Adrenal gland (tissue), 12 donors: ENCODE measurements around the gene NBPF6. TPM values are rescaled to one million over a fixed set of nuclear protein-coding genes. Genes with fewer than 3 reads are reported as not detected.
A peak's percentile ranks its signal among the peaks of the same experiment; 100 is the strongest.
"Not testable (repeated sequence)": the region's sequence is repeated elsewhere in the genome, so short reads cannot be mapped to it uniquely, and the experiment has no call there.

Experiments used
- DNase-seq, 7 donors: peaks; one replicate each; pipeline ENCODE4 v3.0.0-alpha.2; 2019 to 2020
- H3K27ac ChIP-seq, 5 donors: fragments of 200-600 bp; sonication (generic) in 4 of 5; 1 replicate in 3 of 5; 2 replicates in 2 of 5; pipeline versions ENCODE4 v1.5.1 to v1.8.0; 2016 to 2020; ENCODE audit warnings: mild to moderate bottlenecking in 1 of 5
- H3K27me3 ChIP-seq: fragments of 200-600 bp; 2 replicates; pipeline ENCODE4 v1.8.0; 2021
- H3K36me3 ChIP-seq, 2 donors: fragments of 200-600 bp; replicated peaks in 1 of 2; 1 replicate in 1 of 2; 2 replicates in 1 of 2; pipeline versions ENCODE4 v1.5.1 to v1.8.0; 2018 to 2022
- H3K4me1 ChIP-seq, 2 donors: fragments of 200-600 bp; replicated peaks in 1 of 2; 1 replicate in 1 of 2; 2 replicates in 1 of 2; pipeline versions ENCODE4 v1.5.1 to v1.8.0; 2018 to 2021
- H3K4me3 ChIP-seq, 4 donors: fragments of 200-600 bp; sonication (generic) in 3 of 4; one replicate each; pipeline ENCODE4 v1.5.1; 2016 to 2018
- H3K9me3 ChIP-seq, 3 donors: fragments of 200-600 bp; sonication (generic) in 1 of 3; replicated peaks in 1 of 3; 1 replicate in 2 of 3; 2 replicates in 1 of 3; pipeline versions ENCODE4 v1.5.1 to v1.8.0; 2016 to 2021
- POLR2A ChIP-seq, 2 donors: fragments of 450-650 bp; IDR thresholded peaks; one replicate each; pipeline ENCODE4 v1.6.1; 2017; ENCODE audit warnings: antibody characterized with exemption in 2 of 2, mild to moderate bottlenecking in 2 of 2, moderate library complexity in 1 of 2
- whole genome bisulfite sequencing, 4 donors: extraction: QIAGEN DNeasy Blood & Tissue Kit in 2 of 4; methylation state at CpG; one replicate each; pipeline versions ENCODE4 v1.1.5 to v1.1.7; 2013 to 2017; 5-methylcytosine and 5-hydroxymethylcytosine counted together
- intact Hi-C, 2 donors: fragments of 100-400 bp; cut with DNase I; formaldehyde crosslinking; loops; one replicate each; pipeline versions ENCODE4 v1.14.1 to v1.15.0; 2022 to 2023
- polyA plus RNA-seq, 3 donors: library from polyadenylated mRNA; stranded (reverse); fragments of 200-250 nt in 2 of 3; fragments of 350-450 nt in 1 of 3; fragmentation: Illumina TruSeq in 1 of 3; extraction: RNeasy Lipid Tissue Mini Kit (QIAGEN cat#74804) in 1 of 3; gene quantifications; one replicate each; pipeline ENCODE4 v1.2.3, GENCODE V29; 2013 to 2014
- total RNA-seq, 9 donors: library from RNA; depleted of rRNA in 4 of 9; stranded (reverse); fragments of >200 nt in 4 of 9; fragments of 120-200 nt in 1 of 9; fragmentation: NEBNext Ultra II Directional in 1 of 9; extraction: Animal tissue kit (Norgen Biotek cat#: 25700) in 1 of 9; gene quantifications; one replicate each; pipeline versions ENCODE4 v1.1.0 to v1.2.4, GENCODE V29; 2013 to 2023
- TF ChIP-seq, protein P1 (sequence below), 6 experiments: fragments of 450-650 bp in 4 of 6; fragments of 200-600 bp in 2 of 6; sonication (generic) in 1 of 6; IDR thresholded peaks; 1 replicate in 5 of 6; 2 replicates in 1 of 6; pipeline versions ENCODE4 v1.5.1 to v1.8.0; 2016 to 2021; ENCODE audit warnings: antibody characterized with exemption in 6 of 6, mild to moderate bottlenecking in 2 of 6, moderate library complexity in 1 of 6
- donor health status: healthy with polysubstance abuse.
- donor health status: Bipolar disorder and iron deficiency.
- donor health status: DM: yes; HTN: yes; CAD: no.
- donor health status: DM: no; HTN: no; CAD: no.
- donor health status: DM: no; HTN: no; CAD: no.
- donor health status: DM: yes; HTN: yes; CAD: no.

Gene NBPF6
- total and polyA plus RNA-seq, 12 donors, result 0.14 TPM; not detected in 11

DNA sequence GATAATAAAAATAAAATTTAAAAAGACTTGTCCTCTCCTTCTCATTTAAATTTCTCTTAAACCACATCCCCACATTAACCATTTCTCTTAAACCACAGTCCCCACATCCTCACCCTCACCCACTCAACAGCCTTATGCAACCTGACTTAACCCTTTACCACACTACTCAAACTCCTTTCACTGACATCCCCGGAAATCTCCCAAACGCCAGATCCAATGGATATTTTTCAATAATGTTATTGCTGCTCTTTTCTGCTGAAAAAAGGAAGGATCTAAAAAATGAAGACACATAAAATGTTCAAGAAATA, 55.6 kb downstream of the NBPF6 start:
- Histone ChIP-seq H3K4me3 (no peak overlapping the region), H3K27me3 (no peaks in the 10 kb centered on the region), H3K4me1 (no peaks in the 10 kb centered on the region), H3K36me3 (no peaks in the 10 kb centered on the region), H3K9me3 (no peaks in the 10 kb centered on the region), H3K27ac (no peak overlapping the region)
- WGBS, 4 donors, result 70 to 75% (median 74%) methylated on average over 2 of the region's 2 CpGs
- no peak for DNase-seq
- TF ChIP-seq, protein P1, sequence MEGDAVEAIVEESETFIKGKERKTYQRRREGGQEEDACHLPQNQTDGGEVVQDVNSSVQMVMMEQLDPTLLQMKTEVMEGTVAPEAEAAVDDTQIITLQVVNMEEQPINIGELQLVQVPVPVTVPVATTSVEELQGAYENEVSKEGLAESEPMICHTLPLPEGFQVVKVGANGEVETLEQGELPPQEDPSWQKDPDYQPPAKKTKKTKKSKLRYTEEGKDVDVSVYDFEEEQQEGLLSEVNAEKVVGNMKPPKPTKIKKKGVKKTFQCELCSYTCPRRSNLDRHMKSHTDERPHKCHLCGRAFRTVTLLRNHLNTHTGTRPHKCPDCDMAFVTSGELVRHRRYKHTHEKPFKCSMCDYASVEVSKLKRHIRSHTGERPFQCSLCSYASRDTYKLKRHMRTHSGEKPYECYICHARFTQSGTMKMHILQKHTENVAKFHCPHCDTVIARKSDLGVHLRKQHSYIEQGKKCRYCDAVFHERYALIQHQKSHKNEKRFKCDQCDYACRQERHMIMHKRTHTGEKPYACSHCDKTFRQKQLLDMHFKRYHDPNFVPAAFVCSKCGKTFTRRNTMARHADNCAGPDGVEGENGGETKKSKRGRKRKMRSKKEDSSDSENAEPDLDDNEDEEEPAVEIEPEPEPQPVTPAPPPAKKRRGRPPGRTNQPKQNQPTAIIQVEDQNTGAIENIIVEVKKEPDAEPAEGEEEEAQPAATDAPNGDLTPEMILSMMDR (IDR thresholded peaks at IDR 0.05), result no peak
- no peak for TF ChIP-seq POLR2A (IDR thresholded peaks at IDR 0.05)
- intact Hi-C loops, result no loop called here

GRCh38 chr1:108511764-108512163, 61.6 kb downstream of the NBPF6 start:
- no peak for TF ChIP-seq POLR2A (IDR thresholded peaks at IDR 0.05)
- TF ChIP-seq, protein P1 (IDR thresholded peaks at IDR 0.05), result no peak
- H3K27ac ChIP-seq, result no peak overlapping the region
- H3K9me3 ChIP-seq, result no peaks in the 10 kb centered on the region
- intact Hi-C loops, result loop anchor here (5.0 to 10.0 kb wide), 2 partner anchors 53 to 136 kb away; partner anchors contain the start of gene EEIG2 (in 1 of the 2)
- H3K36me3 ChIP-seq, result no peaks in the 10 kb centered on the region
- H3K4me1 ChIP-seq, result no peaks in the 10 kb centered on the region
- no peak for DNase-seq
- H3K4me3 ChIP-seq, result no peak overlapping the region
- 50 to 55% (median 53%) methylated on average over 3 of the region's 3 CpGs for WGBS, 4 donors
- H3K27me3 ChIP-seq, result no peaks in the 10 kb centered on the region

DNA sequence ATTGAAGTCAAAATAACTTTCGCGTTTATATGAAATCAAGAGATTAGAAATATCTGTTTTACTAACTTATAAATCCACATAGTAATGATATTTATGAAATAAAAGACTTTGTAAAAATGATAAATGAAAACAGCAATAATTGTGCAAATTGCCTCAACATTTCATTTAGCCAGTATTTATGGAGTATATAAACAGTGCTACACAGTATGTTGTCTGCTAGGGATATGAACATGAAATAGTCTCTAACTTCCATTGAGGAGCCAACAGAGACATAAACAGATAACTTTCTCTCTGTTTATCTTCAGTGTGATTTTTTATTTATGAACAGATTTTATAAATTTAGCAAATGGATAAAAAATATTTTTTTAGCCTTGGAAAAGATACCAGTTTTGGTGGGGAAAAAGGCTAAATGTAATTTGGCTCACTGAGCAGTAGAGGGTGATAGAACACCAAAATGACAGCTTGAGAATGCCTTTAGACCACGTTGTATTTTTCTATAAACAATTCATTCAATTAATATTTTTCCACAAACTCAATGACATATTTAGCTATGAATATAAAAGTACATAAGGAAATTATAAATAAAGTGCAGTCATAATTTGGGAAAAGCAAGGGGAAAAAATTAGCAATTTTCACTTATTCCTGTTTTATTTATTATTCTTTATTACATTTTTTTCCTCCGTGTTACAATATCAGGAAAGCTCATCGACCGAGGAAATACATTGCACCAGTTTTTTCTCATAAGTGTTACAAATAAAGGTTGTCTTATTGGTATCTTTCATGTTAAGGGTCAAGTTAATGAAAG, 62.3 kb downstream of the NBPF6 start:
- no peaks in the 10 kb centered on the region for H3K9me3 ChIP-seq
- intact Hi-C loops, result loop anchor here (5.0 to 10.0 kb wide), 2 partner anchors 52 to 135 kb away; partner anchors contain the start of gene EEIG2 (in 1 of the 2)
- H3K4me3 ChIP-seq, result no peak overlapping the region
- 51 to 65% (median 58%) methylated on average over 6 of the region's 6 CpGs for WGBS, 4 donors
- DNase-seq, result no peak
- H3K36me3 ChIP-seq, result no peaks in the 10 kb centered on the region
- no peak overlapping the region for H3K27ac ChIP-seq
- H3K27me3 ChIP-seq, result no peaks in the 10 kb centered on the region
- no peaks in the 10 kb centered on the region for H3K4me1 ChIP-seq
- TF ChIP-seq POLR2A (IDR thresholded peaks at IDR 0.05), result no peak
- TF ChIP-seq, protein P1 (IDR thresholded peaks at IDR 0.05), result peak; percentile 48 to 93 (median 85)

DNA sequence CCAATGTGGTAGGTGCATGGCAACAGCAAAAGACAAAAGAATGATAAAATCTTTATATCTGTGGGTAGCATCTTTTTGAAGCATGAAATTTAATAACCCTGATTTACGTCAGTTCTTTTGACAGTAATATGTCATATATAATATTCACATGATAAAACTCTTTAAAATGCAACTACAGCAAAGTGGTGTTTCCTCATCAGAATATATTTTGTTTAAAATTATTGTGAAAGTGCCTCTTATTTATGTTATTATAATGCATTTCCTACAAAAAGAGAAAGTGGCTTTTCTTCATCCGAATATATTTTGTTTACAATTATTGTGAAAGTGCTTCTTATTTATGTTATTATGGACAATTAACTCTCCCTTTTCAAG, 62.9 kb downstream of the NBPF6 start:
- DNase-seq, result no peak
- H3K27ac ChIP-seq, result no peak overlapping the region
- WGBS, 4 donors, result 41 to 54% (median 47%) methylated on average over 2 of the region's 2 CpGs
- no peaks in the 10 kb centered on the region for H3K9me3 ChIP-seq
- intact Hi-C loops, result loop anchor here (5.0 to 10.0 kb wide), 2 partner anchors 52 to 134 kb away; partner anchors contain the start of gene EEIG2 (in 1 of the 2)
- H3K27me3 ChIP-seq, result no peaks in the 10 kb centered on the region
- H3K36me3 ChIP-seq, result no peaks in the 10 kb centered on the region
- no peak for TF ChIP-seq POLR2A (IDR thresholded peaks at IDR 0.05)
- TF ChIP-seq, protein P1 (IDR thresholded peaks at IDR 0.05), result no peak
- H3K4me1 ChIP-seq, result no peaks in the 10 kb centered on the region
- H3K4me3 ChIP-seq, result no peak overlapping the region

- not testable (repeated sequence) for H3K9me3 ChIP-seq, H3K36me3 ChIP-seq, H3K27ac ChIP-seq, DNase-seq, H3K27me3 ChIP-seq, H3K4me3 ChIP-seq, H3K4me1 ChIP-seq
- intact Hi-C loops, result loop anchor here (5.0 to 10.0 kb wide), 2 partner anchors 51 to 133 kb away; partner anchors contain the start of gene EEIG2 (in 1 of the 2)
- WGBS, 4 donors, result 86 to 100% (median 91%) methylated on average over 2 of the region's 2 CpGs
These were observed 63.8 kb downstream of the NBPF6 start for GRCh38 chr1:108513914-108514313.

GRCh38 chr1:108517301-108517897, 67.3 kb downstream of the NBPF6 start:
- H3K4me3 ChIP-seq, DNase-seq, H3K27me3 ChIP-seq, H3K36me3 ChIP-seq, H3K27ac ChIP-seq, H3K9me3 ChIP-seq, H3K4me1 ChIP-seq: not testable (repeated sequence)
- 50 to 69% (median 63%) methylated on average over 6 of the region's 6 CpGs for WGBS, 4 donors
- intact Hi-C loops, result loop anchor here in 1 of 2 donors (10.0 kb wide), 1 partner anchor 47 kb away; the partner anchor contains the start of gene EEIG2
